Body of pancreas (tissue), 4 donors: ENCODE results near the gene GATAD2A.

Source experiments
- CTCF ChIP-seq, 7 experiments: fragments of 450-650 bp in 4 of 7; fragments of 200-600 bp in 3 of 7; sonication (generic) in 3 of 7; IDR thresholded peaks; one replicate each; pipeline ENCODE4 v1.5.1; 2016 to 2019; ENCODE audit warnings: antibody characterized with exemption in 7 of 7
- POLR2A ChIP-seq, 3 donors: fragments of 450-650 bp; IDR thresholded peaks; one replicate each; pipeline ENCODE4 v1.6.1; 2016; ENCODE audit warnings: antibody characterized with exemption in 3 of 3, mild to moderate bottlenecking in 2 of 3

DNA sequence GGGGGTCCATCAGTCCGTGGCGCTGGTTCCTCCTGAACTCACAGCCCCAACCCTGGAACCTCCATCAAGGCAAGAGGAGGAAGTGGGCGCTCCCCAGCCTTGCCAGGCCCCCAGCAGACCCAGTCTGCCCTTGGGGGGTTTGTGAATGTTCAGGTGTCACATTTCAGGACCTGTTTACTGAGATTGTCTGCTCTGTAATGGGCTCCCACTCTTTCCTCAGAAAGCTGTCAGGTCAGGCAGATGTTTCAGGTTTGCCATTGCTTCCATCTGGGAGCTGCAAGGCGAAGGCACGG lies 80.5 kb downstream of the GATAD2A start:
- TF ChIP-seq POLR2A (IDR thresholded peaks at IDR 0.05) (no peak), CTCF (IDR thresholded peaks at IDR 0.05) (no peak)
